ENCODE results near the gene PXDN. TPM values are rescaled to one million over a fixed set of nuclear protein-coding genes. Genes with fewer than 3 reads are reported as not detected.

PXDN gene
- total and polyA plus RNA-seq, 8 donors: 3.3 to 71.6 (median 28.0) TPM

DNA sequence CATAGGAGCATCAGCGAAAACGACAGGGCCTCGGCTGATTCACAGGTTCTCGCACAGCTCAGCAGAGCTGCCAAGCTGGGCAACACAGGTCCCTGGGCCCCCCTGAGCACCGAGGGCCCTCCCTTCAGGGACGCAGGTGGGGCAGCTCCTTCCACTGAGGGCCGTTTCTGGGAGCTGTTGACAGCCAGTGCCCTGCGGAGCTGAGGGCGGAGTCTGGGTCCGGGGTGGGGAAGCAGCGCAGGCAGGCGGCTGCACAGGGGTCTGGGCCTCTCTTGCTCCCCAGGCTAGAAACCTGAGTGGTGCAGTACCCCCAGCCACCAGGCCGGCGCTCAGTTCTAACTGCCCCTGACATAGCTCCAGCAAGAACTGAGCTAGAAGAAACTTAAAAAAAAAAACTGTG, 65.7 kb downstream of the PXDN start:
- Histone ChIP-seq H3K4me1 (peaks cover 0 to 11% (median 5%) of the 10 kb centered on the region in 4 donors), H3K9me3 (no peaks in the 10 kb centered on the region), H3K4me3 (no peak overlapping the region), H3K27ac (no peak overlapping the region), H3K36me3 (peaks cover 6 to 84% (median 59%) of the 10 kb centered on the region in 4 donors), H3K27me3 (no peaks in the 10 kb centered on the region)
- DNase-seq: no peak
- 84 to 87% (median 86%) methylated on average over 11 to 14 of the region's 14 CpGs for WGBS, 5 donors
- no peak for TF ChIP-seq CTCF (IDR thresholded peaks at IDR 0.05)
- no peak for TF ChIP-seq POLR2A (IDR thresholded peaks at IDR 0.05)
- no peak for TF ChIP-seq EP300 (IDR thresholded peaks at IDR 0.05)
- no peak for TF ChIP-seq POLR2AphosphoS5 (IDR thresholded peaks at IDR 0.05)
- intact Hi-C loops (cut with DNase I; ENCODE audit: low total_unique reads): no loop called here

DNA sequence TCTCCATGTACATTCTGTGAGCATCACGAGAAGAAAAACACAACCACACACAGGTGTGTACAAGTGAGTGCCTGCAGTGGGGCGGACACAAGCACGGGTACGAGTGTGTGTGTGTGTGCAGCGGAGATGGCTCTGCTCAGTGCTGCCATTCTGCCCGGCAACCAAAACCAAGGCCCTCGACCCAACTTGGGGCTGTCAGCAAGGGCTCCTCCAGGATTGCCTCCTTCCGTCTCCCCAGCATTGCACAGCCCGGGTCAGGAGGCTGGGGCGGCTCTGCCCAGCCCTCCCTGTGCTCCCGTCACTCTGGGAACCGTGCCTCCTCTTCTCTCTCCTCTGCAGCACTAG, 66.5 kb downstream of the PXDN start:
- no peak for TF ChIP-seq CTCF (IDR thresholded peaks at IDR 0.05)
- intact Hi-C loops (cut with DNase I; ENCODE audit: low total_unique reads): no loop called here
- no peaks in the 10 kb centered on the region for H3K9me3 ChIP-seq
- H3K27ac ChIP-seq: no peak overlapping the region
- no peaks in the 10 kb centered on the region for H3K27me3 ChIP-seq
- no peak overlapping the region for H3K4me3 ChIP-seq
- peaks cover 6 to 92% (median 67%) of the 10 kb centered on the region in 4 donors for H3K36me3 ChIP-seq
- WGBS, 5 donors: 79 to 95% (median 89%) methylated on average over 12 of the region's 12 CpGs
- no peak for DNase-seq
- H3K4me1 ChIP-seq: peaks cover 0 to 11% (median 5%) of the 10 kb centered on the region in 4 donors

- Histone ChIP-seq H3K4me1 (peaks cover 0 to 11% (median 5%) of the 10 kb centered on the region in 4 donors), H3K9me3 (no peaks in the 10 kb centered on the region), H3K27ac (peak overlapping the region in 1 of 5 donors; percentile 76), H3K27me3 (no peaks in the 10 kb centered on the region), H3K4me3 (no peak overlapping the region), H3K36me3 (peaks cover 6 to 96% (median 71%) of the 10 kb centered on the region in 4 donors)
- TF ChIP-seq POLR2AphosphoS5 (IDR thresholded peaks at IDR 0.05) (no peak), POLR2A (IDR thresholded peaks at IDR 0.05) (no peak), CTCF (IDR thresholded peaks at IDR 0.05) (no peak)
- 82 to 92% (median 87%) methylated on average over 33 of the region's 33 CpGs for WGBS, 5 donors
- intact Hi-C loops (cut with DNase I; ENCODE audit: low total_unique reads): no loop called here
- no peak for DNase-seq
Measured at GRCh38 chr2:1676913-1677820, 67.1 kb downstream of the PXDN start.

DNA sequence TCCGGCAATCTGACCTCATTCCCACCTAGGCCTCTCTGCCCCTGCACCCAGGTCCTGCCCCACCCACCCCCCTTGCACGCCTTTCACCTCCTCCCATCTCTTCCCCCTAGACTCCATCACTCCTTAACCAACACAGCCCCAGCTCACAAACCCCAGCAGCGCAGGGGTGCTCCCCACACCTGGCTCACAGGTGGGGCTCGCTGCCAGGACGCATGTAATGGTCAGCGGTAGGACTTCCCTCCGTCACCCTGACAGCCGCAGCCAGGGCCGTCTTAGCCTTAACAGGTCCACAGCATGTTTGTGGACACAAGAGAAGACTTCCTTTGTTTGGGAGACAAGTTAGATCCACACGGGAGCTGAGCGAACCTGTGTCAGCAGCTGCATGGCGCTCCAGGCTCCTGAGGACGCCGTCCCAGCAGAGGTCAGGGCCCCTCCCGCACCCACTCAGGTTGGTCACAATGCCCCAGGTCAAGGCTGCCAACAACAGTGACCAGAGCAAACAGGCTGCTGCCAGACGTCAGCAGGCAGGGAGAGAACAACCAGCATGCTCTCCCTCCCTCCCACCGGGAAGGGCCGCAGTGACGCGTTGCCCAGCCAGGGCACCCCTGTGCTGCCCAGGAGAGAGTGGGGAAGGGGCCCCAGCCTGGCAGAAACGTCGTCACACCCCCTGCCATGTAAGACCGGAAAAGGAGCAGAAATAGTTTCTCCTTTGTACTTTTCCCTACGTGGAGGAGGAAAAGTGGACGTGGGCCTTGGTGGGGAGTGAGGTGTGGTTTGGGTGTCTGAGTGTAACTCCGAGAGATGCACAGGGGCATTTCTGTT, 68.0 kb downstream of the PXDN start:
- DNase-seq: peak in 1 of 2 donors; percentile 17
- 76 to 85% (median 80%) methylated on average over 21 to 26 of the region's 26 CpGs for WGBS, 5 donors

More for the DNA sequence above, 68.0 kb downstream of the PXDN start:
- intact Hi-C loops (cut with DNase I; ENCODE audit: low total_unique reads): no loop called here
- Histone ChIP-seq H3K27ac (peak overlapping the region in 2 of 5 donors; percentile 40 to 76), H3K36me3 (peaks cover 6 to 92% (median 71%) of the 10 kb centered on the region in 4 donors), H3K9me3 (no peaks in the 10 kb centered on the region), H3K4me1 (peaks cover 0 to 11% (median 5%) of the 10 kb centered on the region in 4 donors), H3K27me3 (no peaks in the 10 kb centered on the region), H3K4me3 (no peak overlapping the region)
- TF ChIP-seq EP300 (IDR thresholded peaks at IDR 0.05) (no peak), POLR2AphosphoS5 (IDR thresholded peaks at IDR 0.05) (no peak), CTCF (IDR thresholded peaks at IDR 0.05) (no peak), POLR2A (IDR thresholded peaks at IDR 0.05) (no peak)

All from stomach (tissue), 9 donors.